Suppressor macrophage treated with lipopolysaccharide for 1 hour (primary cell): ENCODE data around the gene TAS1R1.
"Not testable (repeated sequence)": the region's sequence is repeated elsewhere in the genome, so short reads cannot be mapped to it uniquely, and the experiment has no call there.

Source experiments
- DNase-seq, 3 donors: peaks; one replicate each; pipeline ENCODE4 v3.0.0-alpha.2; 2020 to 2022

Gene TAS1R1

GRCh38 chr1:6592441-6592840 lies 37.3 kb downstream of the TAS1R1 start:
- no peak for DNase-seq

DNA sequence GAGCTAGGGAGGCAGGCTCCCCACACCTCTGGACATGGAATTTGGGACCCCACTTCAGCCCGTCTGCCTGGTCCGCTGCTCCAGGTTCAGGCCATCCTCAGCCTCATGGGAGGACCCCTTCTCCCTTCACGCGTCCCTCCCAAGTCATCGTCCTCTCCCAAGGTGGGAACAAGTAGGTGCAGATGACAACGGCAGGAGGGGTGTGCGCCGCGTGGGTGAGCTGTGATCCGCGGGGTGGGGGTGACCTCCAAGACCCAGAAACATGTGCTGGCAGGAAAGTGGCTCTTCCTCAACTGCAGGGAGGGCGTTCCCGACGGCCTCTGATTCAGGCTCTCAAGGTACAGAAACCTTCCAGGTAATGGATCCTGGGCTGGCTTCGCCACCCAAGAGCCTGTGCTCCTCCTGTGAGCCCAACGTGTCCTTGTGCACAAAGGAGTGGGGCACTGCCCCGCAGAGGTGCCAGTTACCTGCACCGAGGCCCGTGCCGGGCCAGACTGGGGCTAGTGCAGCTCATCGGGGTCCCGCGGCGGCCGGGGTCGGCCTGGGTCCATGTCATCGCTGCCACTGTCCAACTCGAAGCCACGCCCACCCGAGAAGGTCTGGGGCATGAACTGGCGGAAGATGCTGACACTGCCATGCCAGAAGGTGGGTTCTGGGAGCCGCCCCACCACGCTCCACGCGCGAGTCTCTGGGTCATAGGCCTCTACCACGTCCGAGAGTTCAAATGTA lies 37.9 kb downstream of the TAS1R1 start:
- DNase-seq: no peak

GRCh38 chr1:6593810-6594209 lies 38.7 kb downstream of the TAS1R1 start:
- DNase-seq: no peak

- no peak for DNase-seq
These were observed 40.1 kb downstream of the TAS1R1 start for GRCh38 chr1:6594977-6595740.

GRCh38 chr1:6596351-6596750 lies 41.2 kb downstream of the TAS1R1 start:
- DNase-seq: no peak

- DNase-seq: no peak
These were observed 42.0 kb downstream of the TAS1R1 start for GRCh38 chr1:6596886-6597776.

GRCh38 chr1:6597777-6598131 lies 42.6 kb downstream of the TAS1R1 start:
- no peak for DNase-seq

GRCh38 chr1:6599141-6599975 lies 44.3 kb downstream of the TAS1R1 start:
- DNase-seq: peak; percentile 56 to 63 (median 61)

- DNase-seq: not testable (repeated sequence)
These were observed 44.9 kb downstream of the TAS1R1 start for GRCh38 chr1:6599991-6600390.

- peak in 2 of 3 donors; percentile 18 to 27 for DNase-seq
These were observed 45.4 kb downstream of the TAS1R1 start for GRCh38 chr1:6600410-6601048.

DNA sequence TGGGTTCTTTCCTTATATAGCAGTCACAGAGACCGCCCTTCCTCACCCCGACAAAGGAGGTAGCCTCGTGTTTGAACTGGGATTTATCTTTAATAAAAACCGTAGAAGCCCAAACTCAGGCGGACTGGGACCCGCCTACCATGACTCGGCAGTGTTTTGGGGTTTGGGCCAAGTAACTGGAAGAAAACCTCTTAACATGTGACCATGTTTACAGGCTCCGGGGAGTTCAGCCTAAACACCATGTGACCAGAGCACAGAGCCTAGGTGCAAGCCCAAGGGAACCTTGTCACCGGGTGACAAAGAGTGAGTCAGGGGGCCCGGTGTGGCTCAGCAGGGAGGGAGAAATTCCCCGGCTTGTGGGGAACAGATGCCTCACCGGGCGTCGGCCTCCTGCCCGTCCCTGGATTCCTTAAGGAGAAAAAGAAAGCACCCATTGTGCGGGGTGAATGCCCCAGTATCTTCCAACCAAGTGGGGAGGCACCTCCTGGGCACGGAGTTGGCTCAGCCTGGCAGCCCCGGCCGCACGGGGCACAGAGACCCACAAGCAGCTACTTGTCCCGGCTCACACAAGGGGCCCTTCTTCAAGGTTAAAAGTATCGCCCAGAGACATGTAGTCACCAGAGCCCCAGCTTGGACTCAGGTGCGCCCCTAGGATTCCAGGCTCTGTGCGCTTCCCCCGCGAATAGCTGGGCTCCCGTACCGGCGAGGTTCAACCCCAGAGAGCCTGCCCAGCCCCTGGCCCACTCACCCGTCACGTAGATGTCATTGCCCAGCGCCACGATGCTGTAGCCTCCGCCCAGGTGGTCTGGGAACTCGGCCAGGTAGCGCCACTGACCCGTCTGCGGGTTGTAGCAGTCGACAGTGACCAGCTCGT lies 46.2 kb downstream of the TAS1R1 start:
- peak; percentile 93 to 97 (median 94) for DNase-seq

- DNase-seq: peak in 2 of 3 donors; percentile 37 to 53
These were observed 47.0 kb downstream of the TAS1R1 start for GRCh38 chr1:6601923-6602668.

DNA sequence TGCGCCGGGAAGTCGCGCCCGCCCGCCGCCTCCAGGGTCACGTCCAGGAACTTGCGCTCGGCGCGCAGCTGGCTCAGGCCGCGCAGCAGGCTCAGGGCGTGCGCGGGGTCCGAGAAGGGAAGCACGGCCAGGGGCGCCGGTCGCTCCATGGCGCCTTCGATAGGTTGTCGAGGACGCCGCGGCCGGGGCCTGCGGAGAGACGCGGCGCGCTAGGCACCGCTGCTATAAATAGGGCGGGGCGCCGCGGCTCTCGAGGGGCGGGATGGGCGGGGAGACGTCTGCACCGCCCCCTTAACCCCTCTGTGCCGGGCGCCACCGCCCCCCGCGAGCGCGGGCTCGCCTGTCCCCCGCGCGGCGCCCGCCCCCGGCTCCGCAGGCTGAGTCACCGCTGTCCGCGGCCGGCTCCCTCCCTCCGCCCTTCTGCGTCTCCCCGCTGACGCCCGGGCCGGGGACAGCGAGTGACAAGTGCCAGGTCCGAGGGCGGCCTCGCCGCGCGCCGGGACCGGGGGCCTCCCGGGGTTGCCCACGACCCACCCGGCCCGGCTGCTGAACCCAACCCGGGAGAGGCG lies 47.6 kb downstream of the TAS1R1 start, which contains the start of gene KLHL21:
KLHL21 (minus strand) TSS at position 201 of the 569 bp plus-strand sequence; CDS start at position 149, 52 bp downstream.
- DNase-seq: peak; percentile 94 to 98 (median 97)

DNA sequence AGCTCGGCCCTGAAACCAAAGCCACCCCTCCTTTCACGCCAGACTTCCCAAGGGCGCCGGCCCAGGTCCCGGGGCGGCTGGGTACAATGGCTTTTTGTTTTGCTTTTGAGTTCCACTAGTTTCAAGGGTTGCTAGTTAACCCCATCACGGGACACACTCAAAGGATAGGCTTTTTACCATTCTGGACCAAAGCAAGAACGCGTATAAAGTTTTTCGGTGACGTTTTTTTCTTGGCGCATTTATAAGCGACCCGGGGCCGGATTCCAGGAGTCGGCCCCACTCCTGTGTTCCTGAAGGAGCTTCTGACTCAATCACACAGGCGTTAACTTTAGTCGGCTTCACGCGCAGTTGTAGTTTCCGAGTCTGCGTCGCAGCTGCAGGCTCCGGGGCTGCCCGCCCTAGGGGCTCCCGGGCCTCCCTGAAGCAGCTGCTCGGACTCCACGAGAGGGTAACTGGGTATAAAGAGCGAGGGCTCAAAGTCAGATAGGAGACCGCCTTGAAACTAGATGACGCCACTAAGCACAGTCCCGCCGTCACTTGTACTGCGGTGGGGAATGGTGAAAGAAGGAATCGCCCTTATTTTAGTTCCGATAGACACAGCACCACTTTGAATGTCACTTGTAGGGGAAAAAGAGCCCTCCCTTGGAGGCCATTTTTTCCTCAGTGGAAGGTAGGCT lies 48.3 kb downstream of the TAS1R1 start:
- DNase-seq: peak; percentile 68 to 77 (median 71)

- peak in 2 of 3 donors; percentile 42 to 49 for DNase-seq
These were observed 48.9 kb downstream of the TAS1R1 start for GRCh38 chr1:6603915-6604558.

DNA sequence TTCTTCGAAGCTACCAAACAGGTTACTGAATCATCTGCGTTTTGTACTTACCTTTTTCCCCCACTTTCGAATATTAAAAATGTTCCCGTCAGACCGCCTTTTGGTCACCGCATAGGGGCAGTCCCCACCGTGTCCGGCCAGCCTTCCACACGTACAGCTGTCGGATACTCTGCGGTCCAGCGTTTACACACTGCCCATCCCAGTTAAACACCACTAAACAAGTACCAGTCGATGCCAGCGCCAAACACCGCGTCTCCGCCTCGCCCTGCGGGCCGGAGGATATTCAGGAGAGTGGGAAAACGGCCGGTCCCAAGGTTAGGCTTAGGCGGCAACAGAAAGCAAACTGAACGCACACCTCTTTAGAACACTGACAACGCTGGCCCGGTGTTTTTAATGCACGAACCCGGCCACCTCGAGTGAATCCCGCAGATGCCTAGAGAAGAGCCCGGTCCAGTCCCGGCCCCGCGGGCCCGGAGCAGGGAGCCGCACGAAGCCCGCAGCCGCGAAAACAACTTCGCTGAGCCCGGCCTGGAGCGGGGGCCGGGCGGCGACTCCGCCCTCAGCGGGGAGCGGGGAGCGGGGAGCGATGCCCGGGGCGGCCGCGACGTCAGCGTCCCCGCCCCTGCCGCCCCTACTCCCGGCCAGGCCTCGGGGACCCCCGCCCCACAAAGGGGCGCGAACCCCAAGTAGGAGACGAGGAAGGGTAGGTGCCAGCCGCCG lies 57.7 kb downstream of the TAS1R1 start:
- peak; percentile 48 to 59 (median 53) for DNase-seq

DNA sequence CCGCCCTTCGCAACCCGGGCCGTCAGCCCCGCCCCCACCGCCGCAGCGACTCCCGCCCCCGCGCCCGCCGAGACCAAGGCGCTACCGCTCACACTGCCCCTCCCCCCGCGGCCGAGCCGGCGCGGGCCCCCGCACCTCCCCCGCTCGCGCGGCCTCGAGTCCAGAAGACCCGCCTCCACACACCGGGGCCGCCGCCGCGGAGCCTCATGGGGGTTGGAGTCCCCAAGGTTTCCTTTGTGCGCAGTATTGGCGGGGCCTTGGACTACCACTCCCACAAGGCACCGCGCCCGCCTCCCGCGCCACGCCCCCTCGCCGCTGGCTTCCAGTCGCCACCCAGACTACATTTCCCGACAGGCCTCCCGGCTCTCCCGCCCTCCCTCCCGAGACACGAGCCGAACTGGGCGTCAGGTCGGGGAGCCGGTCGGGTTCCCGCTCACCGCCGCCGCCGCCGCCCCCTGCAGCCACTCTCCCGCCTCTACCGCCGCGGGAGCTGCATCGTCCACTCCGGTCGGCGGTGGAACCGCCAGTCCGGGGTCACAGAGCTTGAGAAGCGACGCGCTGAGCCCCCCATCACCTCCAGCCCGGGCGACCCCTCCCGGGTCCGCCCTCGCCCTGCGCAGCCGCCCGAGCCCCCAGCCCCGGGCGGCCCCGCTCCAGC lies 58.4 kb downstream of the TAS1R1 start, which contains the start of gene PHF13:
PHF13 (plus strand) TSS at position 371 of the 658 bp plus-strand sequence. CDS start 336 bp downstream, outside the sequence.
- peak; percentile 99 to 100 (median 100) for DNase-seq
